ENCODE measurements around the gene DNAJC5. TPM values are rescaled to one million over a fixed set of nuclear protein-coding genes. Genes with fewer than 3 reads are reported as not detected.

Gene DNAJC5
- total and polyA plus RNA-seq, 12 donors, result 19.5 to 52.2 (median 38.3) TPM

GRCh38 chr20:63980317-63980805, 85.4 kb downstream of the DNAJC5 start:
- 70 to 71% methylated on average over 15 of the region's 15 CpGs for WGBS, 2 donors
- H3K27me3 ChIP-seq, result no peaks in the 10 kb centered on the region
- DNase-seq (no peak), ATAC-seq (peak in 7 of 8 donors; percentile 12 to 53 (median 28))
- H3K9me3 ChIP-seq, result no peaks in the 10 kb centered on the region
- peak overlapping the region in 9 of 10 donors; percentile 83 to 100 (median 93) for H3K4me3 ChIP-seq
- TF ChIP-seq CTCF (IDR thresholded peaks at IDR 0.05), result no peak
- H3K27ac ChIP-seq, result peak overlapping the region in 9 of 10 donors; percentile 64 to 92 (median 88)
- H3K4me1 ChIP-seq, result peaks cover 21 to 52% (median 43%) of the 10 kb centered on the region in 9 donors
- intact Hi-C loops (cut with DNase I), result loop anchor here in 8 of 10 donors (2.0 to 10.0 kb wide), 7 partner anchors 54 to 142 kb away; partner anchors contain the start of genes C20orf204 (in 4 of the 8) and TCEA2 (in 2 of the 8)
- peaks cover 0 to 31% (median 17%) of the 10 kb centered on the region in 9 donors for H3K36me3 ChIP-seq

- peak; percentile 85 to 96 (median 93) for ATAC-seq
- Histone ChIP-seq H3K4me3 (peak within 1 kb of the TSS; percentile 83 to 100 (median 94)), H3K4me1 (peaks cover 21 to 52% (median 43%) of the 10 kb centered on the region in 9 donors), H3K36me3 (peaks cover 0 to 38% (median 23%) of the 10 kb centered on the region in 9 donors), H3K27ac (peak within 1 kb of the TSS; percentile 36 to 92 (median 86)), H3K9me3 (no peaks in the 10 kb centered on the region), H3K27me3 (no peaks in the 10 kb centered on the region)
- WGBS, 2 donors, result 0 to 1% methylated on average over 73 to 75 of the region's 75 CpGs
- DNase-seq, result peak; percentile 96
- intact Hi-C loops (cut with DNase I), result loop anchor here in 8 of 10 donors (2.0 to 10.0 kb wide), 7 partner anchors 54 to 141 kb away; partner anchors contain the start of genes C20orf204 (in 4 of the 8) and TCEA2 (in 2 of the 8)
- peak; percentile 45 to 98 (median 90) for TF ChIP-seq CTCF (IDR thresholded peaks at IDR 0.05)
These were observed 86.1 kb downstream of the DNAJC5 start, which contains the start of gene PRPF6 for GRCh38 chr20:63980806-63981728. PRPF6 (plus strand) TSS chr20:63981132; CDS start chr20:63981246, 114 bp downstream.

GRCh38 chr20:63982937-63983336, 88.0 kb downstream of the DNAJC5 start:
- Histone ChIP-seq H3K4me3 (no peak overlapping the region), H3K27me3 (no peaks in the 10 kb centered on the region), H3K27ac (no peak overlapping the region), H3K36me3 (peaks cover 0 to 57% (median 39%) of the 10 kb centered on the region in 9 donors), H3K4me1 (peaks cover 21 to 52% (median 40%) of the 10 kb centered on the region in 9 donors), H3K9me3 (no peaks in the 10 kb centered on the region)
- intact Hi-C loops (cut with DNase I), result loop anchor here in 6 of 10 donors (5.0 to 10.0 kb wide), 5 partner anchors 52 to 139 kb away; partner anchors contain the start of gene C20orf204 (in 4 of the 6)
- ATAC-seq (no peak), DNase-seq (no peak)
- WGBS, 2 donors, result 90 to 91% methylated on average over 14 of the region's 14 CpGs
- no peak for TF ChIP-seq CTCF (IDR thresholded peaks at IDR 0.05)

Small RNA genes lying within 50 kb of the gene (microRNA-seq; reads per million reads assigned to microRNA genes)
- gene MIR1914, result 0 to 0.60 reads per million in 2 donors
- gene MIR647, result 0 reads per million in 2 donors
- 0 reads per million in 2 donors for gene MIR941-1
- 0 reads per million in 2 donors for gene MIR941-2
- gene MIR941-3, result 0 reads per million in 2 donors
- gene MIR941-4, result 0 reads per million in 2 donors
- 0 reads per million in 2 donors for gene MIR941-5

Other genes starting within 250 kb of the DNAJC5 start
- gene STMN3, start 241.7 kb upstream of the DNAJC5 start, total RNA-seq, result 1 to 10 TPM; 1.7 to 9.9 (median 3.9) TPM
- gene STMN3, start 241.7 kb upstream of the DNAJC5 start, polyA plus RNA-seq, result 1 to 10 TPM; 9.7 TPM
- 10 to 100 TPM in 5 of 10 donors, 1 to 10 TPM in 5; 6.1 to 14.5 (median 10.3) TPM for gene RTEL1, start 236.8 kb upstream of the DNAJC5 start, total RNA-seq
- gene RTEL1, start 236.8 kb upstream of the DNAJC5 start, polyA plus RNA-seq, result 10 to 100 TPM in 1 of 2 donors, 1 to 10 TPM in 1; 5.3 to 18.8 TPM
- 1 to 10 TPM in 4 of 10 donors, under 1 TPM in 6; 0.26 to 5.1 (median 0.57) TPM for gene TNFRSF6B, start 198.5 kb upstream of the DNAJC5 start, total RNA-seq
- 10 to 100 TPM; 11.7 to 12.5 TPM for gene TNFRSF6B, start 198.5 kb upstream of the DNAJC5 start, polyA plus RNA-seq
- gene ARFRP1, start 187.2 kb upstream of the DNAJC5 start, total RNA-seq, result 10 to 100 TPM; 34.9 to 51.6 (median 38.8) TPM
- 10 to 100 TPM; 43.2 to 59.1 TPM for gene ARFRP1, start 187.2 kb upstream of the DNAJC5 start, polyA plus RNA-seq
- 10 to 100 TPM; 11.8 to 21.7 (median 14.7) TPM for gene ZGPAT, start 187.1 kb upstream of the DNAJC5 start, total RNA-seq
- gene ZGPAT, start 187.1 kb upstream of the DNAJC5 start, polyA plus RNA-seq, result 10 to 100 TPM; 26.5 to 44.7 TPM
- gene LIME1, start 158.5 kb upstream of the DNAJC5 start, total RNA-seq, result 1 to 10 TPM in 9 of 10 donors, under 1 TPM in 1; 0.79 to 4.1 (median 2.7) TPM
- gene LIME1, start 158.5 kb upstream of the DNAJC5 start, polyA plus RNA-seq, result 10 to 100 TPM in 1 of 2 donors, 1 to 10 TPM in 1; 4.9 to 15.7 TPM
- 10 to 100 TPM; 64.4 to 85.3 (median 76.8) TPM for gene SLC2A4RG, start 155.3 kb upstream of the DNAJC5 start, total RNA-seq
- 100 to 1,000 TPM in 1 of 2 donors, 10 to 100 TPM in 1; 36.3 to 114 TPM for gene SLC2A4RG, start 155.3 kb upstream of the DNAJC5 start, polyA plus RNA-seq
- gene ZBTB46, start 63.9 kb upstream of the DNAJC5 start, total RNA-seq, result 10 to 100 TPM; 10.2 to 25.4 (median 14.7) TPM
- gene ZBTB46, start 63.9 kb upstream of the DNAJC5 start, polyA plus RNA-seq, result 10 to 100 TPM in 1 of 2 donors, 1 to 10 TPM in 1; 5.6 to 10.3 TPM
- not detected for gene ABHD16B, start 33.6 kb upstream of the DNAJC5 start, total RNA-seq
- gene ABHD16B, start 33.6 kb upstream of the DNAJC5 start, polyA plus RNA-seq, result under 1 TPM; 0.32 to 0.59 TPM
- gene TPD52L2, start 29.9 kb upstream of the DNAJC5 start, total RNA-seq, result 10 to 100 TPM; 60.1 to 83.0 (median 72.8) TPM
- 100 to 1,000 TPM in 1 of 2 donors, 10 to 100 TPM in 1; 50.6 to 119 TPM for gene TPD52L2, start 29.9 kb upstream of the DNAJC5 start, polyA plus RNA-seq
- 10 to 100 TPM; 27.3 to 70.4 (median 39.0) TPM for gene UCKL1, start 61.3 kb downstream of the DNAJC5 start, total RNA-seq
- gene UCKL1, start 61.3 kb downstream of the DNAJC5 start, polyA plus RNA-seq, result 100 to 1,000 TPM in 1 of 2 donors, 10 to 100 TPM in 1; 36.3 to 130 TPM
- gene ZNF512B, start 74.8 kb downstream of the DNAJC5 start, total RNA-seq, result 10 to 100 TPM; 11.1 to 14.8 (median 13.7) TPM
- 10 to 100 TPM in 1 of 2 donors, 1 to 10 TPM in 1; 4.6 to 11.8 TPM for gene ZNF512B, start 74.8 kb downstream of the DNAJC5 start, polyA plus RNA-seq
- gene SAMD10, start 84.5 kb downstream of the DNAJC5 start, total RNA-seq, result 1 to 10 TPM; 3.4 to 8.4 (median 4.0) TPM
- gene SAMD10, start 84.5 kb downstream of the DNAJC5 start, polyA plus RNA-seq, result 1 to 10 TPM; 3.9 to 8.8 TPM
- gene PRPF6, start 86.0 kb downstream of the DNAJC5 start, total RNA-seq, result 10 to 100 TPM; 43.8 to 53.6 (median 48.1) TPM
- 10 to 100 TPM; 27.8 to 48.4 TPM for gene PRPF6, start 86.0 kb downstream of the DNAJC5 start, polyA plus RNA-seq
- under 1 TPM; 0.11 to 0.86 (median 0.39) TPM for gene C20orf204, start 141.1 kb downstream of the DNAJC5 start, total RNA-seq
- gene C20orf204, start 141.1 kb downstream of the DNAJC5 start, polyA plus RNA-seq, result under 1 TPM; 0.49 to 0.88 TPM
- 100 to 1,000 TPM in 1 of 10 donors, 10 to 100 TPM in 9; 23.5 to 129 (median 51.9) TPM for gene SOX18, start 154.5 kb downstream of the DNAJC5 start, total RNA-seq
- gene SOX18, start 154.5 kb downstream of the DNAJC5 start, polyA plus RNA-seq, result 10 to 100 TPM; 37.2 to 60.0 TPM
- gene TCEA2, start 168.1 kb downstream of the DNAJC5 start, total RNA-seq, result 10 to 100 TPM; 40.8 to 51.0 (median 44.9) TPM
- gene TCEA2, start 168.1 kb downstream of the DNAJC5 start, polyA plus RNA-seq, result 10 to 100 TPM; 35.0 to 54.9 TPM
- 10 to 100 TPM in 1 of 10 donors, 1 to 10 TPM in 9; 1.8 to 13.1 (median 3.3) TPM for gene RGS19, start 184.4 kb downstream of the DNAJC5 start, total RNA-seq
- gene RGS19, start 184.4 kb downstream of the DNAJC5 start, polyA plus RNA-seq, result 1 to 10 TPM; 4.5 to 6.4 TPM
- gene OPRL1, start 185.0 kb downstream of the DNAJC5 start, total RNA-seq, result 1 to 10 TPM in 1 of 10 donors, under 1 TPM in 9; 0.27 to 1.3 (median 0.42) TPM
- under 1 TPM; 0.19 to 0.29 TPM for gene OPRL1, start 185.0 kb downstream of the DNAJC5 start, polyA plus RNA-seq
- not detected for gene LKAAEAR1, start 189.3 kb downstream of the DNAJC5 start, total RNA-seq
- gene LKAAEAR1, start 189.3 kb downstream of the DNAJC5 start, polyA plus RNA-seq, result under 1 TPM in 1 of 2 donors, not detected in 1; 0.12 TPM
- gene NPBWR2, start 212.4 kb downstream of the DNAJC5 start, total RNA-seq, result not detected
- not detected for gene NPBWR2, start 212.4 kb downstream of the DNAJC5 start, polyA plus RNA-seq

Measured in heart right ventricle (tissue), 16 donors.